Parathyroid adenoma (tissue), 2 donors: Measurements from ENCODE around the gene SUN1.

Experiments
- H2AFZ ChIP-seq: fragments of 300-600 bp; sonication (generic); one replicate; pipeline ENCODE4 v1.7.0; 2017; ENCODE audit warnings: antibody characterized with exemption, mild to moderate bottlenecking
- H3K27ac ChIP-seq: fragments of 300-600 bp; sonication (generic); one replicate; pipeline ENCODE4 v1.7.0; 2017
- H3K27me3 ChIP-seq: fragments of 300-600 bp; sonication (generic); one replicate; pipeline ENCODE4 v1.7.0; 2017; ENCODE audit warnings: low read length; ENCODE audit not compliant: control insufficient read depth, insufficient read depth
- H3K36me3 ChIP-seq: fragments of 300-600 bp; sonication (generic); one replicate; pipeline ENCODE4 v1.7.0; 2017; ENCODE audit warnings: low read length; ENCODE audit not compliant: control insufficient read depth, insufficient read depth
- H3K4me1 ChIP-seq: fragments of 300-600 bp; sonication (generic); one replicate; pipeline ENCODE4 v1.7.0; 2017; ENCODE audit warnings: control low read depth
- H3K4me2 ChIP-seq: fragments of 300-600 bp; sonication (generic); one replicate; pipeline ENCODE4 v1.7.0; 2017; ENCODE audit warnings: low read length
- H3K4me3 ChIP-seq: fragments of 300-600 bp; sonication (generic); one replicate; pipeline ENCODE4 v1.7.0; 2017; ENCODE audit warnings: low read depth, low read length
- H3K79me2 ChIP-seq: fragments of 300-600 bp; sonication (generic); one replicate; pipeline ENCODE4 v1.7.0; 2017; ENCODE audit warnings: control low read depth
- H3K9ac ChIP-seq: fragments of 300-600 bp; sonication (generic); one replicate; pipeline ENCODE4 v1.7.0; 2017; ENCODE audit warnings: mild to moderate bottlenecking
- H3K9me3 ChIP-seq: fragments of 300-600 bp; sonication (generic); one replicate; pipeline ENCODE4 v1.7.0; 2017; ENCODE audit warnings: low read length; ENCODE audit not compliant: control insufficient read depth
- TF ChIP-seq, protein P1 (sequence below): fragments of 300-600 bp; sonication (generic); IDR thresholded peaks from one replicate; pipeline ENCODE4 v1.7.0; 2017; ENCODE audit warnings: antibody characterized with exemption, mild to moderate bottlenecking
- donor health status: primary hyperparathyroidism.

Gene SUN1

DNA sequence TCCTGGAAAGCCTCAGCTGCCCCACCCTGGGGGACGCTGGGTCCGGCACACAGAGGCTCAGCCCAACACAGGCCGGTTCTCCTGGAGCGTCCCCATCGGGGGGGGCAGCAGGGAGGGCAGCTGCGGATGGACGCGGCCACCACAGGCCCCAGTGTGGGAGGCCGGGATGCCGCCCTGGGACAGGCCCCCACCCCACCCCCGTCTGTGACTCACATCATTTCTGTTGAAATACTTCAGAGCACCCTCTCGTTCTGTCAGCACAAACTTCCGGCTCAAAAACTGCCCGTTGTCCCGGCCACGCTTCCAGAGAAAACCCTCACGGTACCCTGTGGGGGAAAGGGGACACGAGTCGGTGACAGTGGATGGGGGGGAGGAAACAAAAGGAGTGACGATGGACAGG lies 72.6 kb downstream of the SUN1 start:
- Histone ChIP-seq H3K9me3 (no peaks in the 10 kb centered on the region), H3K9ac (no peak overlapping the region), H3K79me2 (no peaks in the 10 kb centered on the region), H3K4me2 (no peak overlapping the region), H3K36me3 (no peaks in the 10 kb centered on the region), H2AFZ (no peak overlapping the region), H3K27ac (no peak overlapping the region), H3K27me3 (no peaks in the 10 kb centered on the region), H3K4me1 (peaks cover 4% of the 10 kb centered on the region), H3K4me3 (no peak overlapping the region)
- TF ChIP-seq, protein P1, sequence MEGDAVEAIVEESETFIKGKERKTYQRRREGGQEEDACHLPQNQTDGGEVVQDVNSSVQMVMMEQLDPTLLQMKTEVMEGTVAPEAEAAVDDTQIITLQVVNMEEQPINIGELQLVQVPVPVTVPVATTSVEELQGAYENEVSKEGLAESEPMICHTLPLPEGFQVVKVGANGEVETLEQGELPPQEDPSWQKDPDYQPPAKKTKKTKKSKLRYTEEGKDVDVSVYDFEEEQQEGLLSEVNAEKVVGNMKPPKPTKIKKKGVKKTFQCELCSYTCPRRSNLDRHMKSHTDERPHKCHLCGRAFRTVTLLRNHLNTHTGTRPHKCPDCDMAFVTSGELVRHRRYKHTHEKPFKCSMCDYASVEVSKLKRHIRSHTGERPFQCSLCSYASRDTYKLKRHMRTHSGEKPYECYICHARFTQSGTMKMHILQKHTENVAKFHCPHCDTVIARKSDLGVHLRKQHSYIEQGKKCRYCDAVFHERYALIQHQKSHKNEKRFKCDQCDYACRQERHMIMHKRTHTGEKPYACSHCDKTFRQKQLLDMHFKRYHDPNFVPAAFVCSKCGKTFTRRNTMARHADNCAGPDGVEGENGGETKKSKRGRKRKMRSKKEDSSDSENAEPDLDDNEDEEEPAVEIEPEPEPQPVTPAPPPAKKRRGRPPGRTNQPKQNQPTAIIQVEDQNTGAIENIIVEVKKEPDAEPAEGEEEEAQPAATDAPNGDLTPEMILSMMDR, result no peak

DNA sequence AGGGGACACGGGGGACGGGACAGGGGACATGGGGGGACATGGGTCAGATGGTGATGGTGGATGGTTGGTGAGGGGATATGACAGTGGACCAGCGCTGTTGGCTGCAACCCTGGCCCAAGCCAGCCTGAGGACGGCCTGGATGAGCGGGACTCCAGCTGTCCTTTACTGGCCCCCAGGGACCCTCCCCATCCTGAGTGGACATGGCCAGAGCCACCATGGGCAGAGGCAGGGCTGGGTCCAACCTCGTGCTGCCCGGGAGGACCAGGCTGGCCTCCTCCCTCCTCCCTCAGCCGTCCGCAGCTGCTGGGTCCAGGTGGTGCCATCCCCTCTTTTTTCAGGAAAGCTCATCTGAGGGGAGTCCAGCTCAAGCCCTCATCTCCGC lies 74.5 kb downstream of the SUN1 start:
- TF ChIP-seq, protein P1, result no peak
- Histone ChIP-seq H3K9ac (no peak overlapping the region), H3K4me2 (no peak overlapping the region), H3K36me3 (no peaks in the 10 kb centered on the region), H3K4me1 (no peaks in the 10 kb centered on the region), H3K9me3 (no peaks in the 10 kb centered on the region), H3K79me2 (no peaks in the 10 kb centered on the region), H3K27ac (no peak overlapping the region), H2AFZ (no peak overlapping the region), H3K27me3 (no peaks in the 10 kb centered on the region), H3K4me3 (no peak overlapping the region)

DNA sequence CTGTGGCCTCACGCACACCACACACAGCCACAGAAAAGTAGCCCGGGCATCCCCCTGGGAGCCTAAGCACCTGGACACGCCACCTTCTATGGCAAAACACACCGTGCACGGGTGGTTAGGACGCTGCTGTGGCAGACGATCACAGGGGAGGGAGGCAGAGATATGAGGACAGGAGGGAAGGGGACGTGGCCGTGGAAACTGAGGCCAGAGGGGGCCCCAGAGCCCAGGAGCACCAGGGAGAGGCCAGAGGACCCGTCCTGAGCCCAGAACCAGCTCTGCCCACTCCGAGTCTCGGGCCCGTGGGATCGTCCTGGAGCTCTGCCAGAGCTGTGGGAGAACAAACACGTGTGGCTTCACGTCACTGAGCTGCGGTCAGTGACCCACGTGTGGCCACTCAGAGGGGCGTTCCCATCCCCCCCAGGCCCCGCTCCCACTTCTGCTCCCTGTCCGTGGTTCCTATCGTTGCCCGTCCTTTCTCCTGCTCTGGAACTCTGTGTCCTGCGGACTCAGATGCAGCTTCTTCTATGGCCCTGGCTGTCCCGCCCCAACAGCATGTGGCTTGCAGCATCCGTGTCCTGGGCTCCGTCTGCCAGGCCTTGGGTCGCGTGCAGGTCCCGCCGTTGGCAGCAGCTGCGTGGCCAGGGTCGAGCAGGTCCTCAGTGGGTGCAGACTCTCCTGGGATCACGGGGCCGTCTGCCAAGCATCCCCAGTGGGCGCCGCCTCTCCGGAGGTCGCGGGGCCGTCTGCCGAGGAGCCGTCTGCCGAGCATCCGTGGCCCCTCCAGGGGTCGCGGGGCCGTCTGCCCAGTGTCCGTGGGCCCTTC lies 75.1 kb downstream of the SUN1 start:
- H3K79me2 ChIP-seq, result no peaks in the 10 kb centered on the region
- no peak overlapping the region for H3K4me3 ChIP-seq
- no peaks in the 10 kb centered on the region for H3K27me3 ChIP-seq
- H3K27ac ChIP-seq, result no peak overlapping the region
- no peaks in the 10 kb centered on the region for H3K9me3 ChIP-seq
- no peak overlapping the region for H3K4me2 ChIP-seq
- H3K36me3 ChIP-seq, result no peaks in the 10 kb centered on the region
- TF ChIP-seq, protein P1, result no peak
- no peak overlapping the region for H2AFZ ChIP-seq
- no peak overlapping the region for H3K9ac ChIP-seq
- no peaks in the 10 kb centered on the region for H3K4me1 ChIP-seq

DNA sequence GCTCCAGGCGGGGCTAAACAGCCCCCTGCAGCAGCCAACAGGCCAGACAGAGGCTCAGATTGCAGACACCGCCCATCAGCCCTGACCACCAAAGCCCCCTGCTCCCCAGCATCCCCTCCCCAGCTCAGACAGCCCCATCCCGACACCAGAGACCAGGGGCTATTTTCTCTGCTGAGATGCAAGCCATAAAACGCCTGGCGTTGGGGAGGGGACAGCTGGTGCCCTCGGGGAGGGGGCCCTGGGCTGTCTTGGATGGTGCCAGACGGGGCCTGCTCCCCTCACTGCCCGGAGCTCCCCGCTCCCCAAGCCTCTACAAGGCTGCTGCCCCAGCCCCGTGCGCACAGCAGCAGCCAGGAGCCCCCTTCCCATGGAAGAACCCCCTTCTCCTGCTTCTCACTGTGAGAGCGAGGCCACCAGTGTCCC lies 75.9 kb downstream of the SUN1 start:
- Histone ChIP-seq H3K36me3 (no peaks in the 10 kb centered on the region), H3K9me3 (no peaks in the 10 kb centered on the region), H3K4me3 (no peak overlapping the region), H3K9ac (no peak overlapping the region), H3K4me2 (no peak overlapping the region), H3K79me2 (no peaks in the 10 kb centered on the region), H3K4me1 (no peaks in the 10 kb centered on the region), H3K27me3 (no peaks in the 10 kb centered on the region), H2AFZ (no peak overlapping the region), H3K27ac (no peak overlapping the region)
- TF ChIP-seq, protein P1, result no peak
